Measurements from ENCODE around the gene TROAP. TPM values are rescaled to one million over a fixed set of nuclear protein-coding genes. Genes with fewer than 3 reads are reported as not detected.

The TROAP gene
- total and polyA plus RNA-seq, 2 donors from 2014 or later = 1.0 to 1.5 TPM

DNA sequence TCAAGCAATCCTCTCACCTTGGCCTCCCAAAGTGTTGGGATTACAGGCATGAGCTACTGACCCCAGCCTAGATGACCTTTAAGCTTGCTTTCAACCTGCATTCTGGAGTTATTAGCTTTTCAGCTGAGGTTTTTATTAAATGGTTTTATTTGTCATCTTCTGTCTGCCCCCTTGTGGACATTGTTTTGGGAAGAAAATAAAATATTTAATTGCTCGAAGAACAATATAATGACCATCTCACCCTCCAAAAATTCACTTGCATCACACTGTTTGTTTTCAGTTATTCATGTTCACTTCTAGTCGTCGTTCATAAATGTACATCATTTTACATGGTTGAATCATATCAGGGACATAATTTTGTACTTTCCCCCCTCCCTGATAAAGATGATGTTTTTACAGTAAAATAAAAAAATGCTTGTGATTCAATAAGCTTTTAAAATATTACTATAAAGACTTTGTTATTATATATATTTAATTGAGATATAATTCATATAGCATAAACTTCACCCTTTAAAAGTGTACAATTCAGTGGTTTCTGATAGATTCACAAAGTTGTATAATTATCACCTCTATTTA is 34.1 kb downstream of the TROAP start:
- H3K27me3 ChIP-seq (ENCODE audit: control insufficient read depth, insufficient read depth, low read length) = no peaks in the 10 kb centered on the region
- DNase-seq (peak in 1 of 5 donors; percentile 73), FAIRE-seq (no peak)
- TF ChIP-seq, protein P1, sequence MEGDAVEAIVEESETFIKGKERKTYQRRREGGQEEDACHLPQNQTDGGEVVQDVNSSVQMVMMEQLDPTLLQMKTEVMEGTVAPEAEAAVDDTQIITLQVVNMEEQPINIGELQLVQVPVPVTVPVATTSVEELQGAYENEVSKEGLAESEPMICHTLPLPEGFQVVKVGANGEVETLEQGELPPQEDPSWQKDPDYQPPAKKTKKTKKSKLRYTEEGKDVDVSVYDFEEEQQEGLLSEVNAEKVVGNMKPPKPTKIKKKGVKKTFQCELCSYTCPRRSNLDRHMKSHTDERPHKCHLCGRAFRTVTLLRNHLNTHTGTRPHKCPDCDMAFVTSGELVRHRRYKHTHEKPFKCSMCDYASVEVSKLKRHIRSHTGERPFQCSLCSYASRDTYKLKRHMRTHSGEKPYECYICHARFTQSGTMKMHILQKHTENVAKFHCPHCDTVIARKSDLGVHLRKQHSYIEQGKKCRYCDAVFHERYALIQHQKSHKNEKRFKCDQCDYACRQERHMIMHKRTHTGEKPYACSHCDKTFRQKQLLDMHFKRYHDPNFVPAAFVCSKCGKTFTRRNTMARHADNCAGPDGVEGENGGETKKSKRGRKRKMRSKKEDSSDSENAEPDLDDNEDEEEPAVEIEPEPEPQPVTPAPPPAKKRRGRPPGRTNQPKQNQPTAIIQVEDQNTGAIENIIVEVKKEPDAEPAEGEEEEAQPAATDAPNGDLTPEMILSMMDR (IDR thresholded peaks at IDR 0.05; ENCODE audit: borderline replicate concordance, extremely low read depth, insufficient read depth) = peak; percentile 33
- H3K36me3 ChIP-seq (ENCODE audit: control insufficient read depth in 2 of 3, insufficient read depth in 3 of 3, low read length in 3 of 3) = no peaks in the 10 kb centered on the region
- H3K4me1 ChIP-seq (ENCODE audit: control insufficient read depth in 2 of 3, insufficient read depth in 2 of 3, low read depth in 1 of 3, low read length in 3 of 3) = no peaks in the 10 kb centered on the region
- intact Hi-C loops (cut with DNase I) = loop anchor here (5.0 kb wide), 1 partner anchor 155 kb away; no protein-coding TSS in a partner anchor
- no peak overlapping the region for H3K9ac ChIP-seq (ENCODE audit: low read length in 3 of 3)
- no peaks in the 10 kb centered on the region for H3K9me3 ChIP-seq (ENCODE audit: control insufficient read depth in 2 of 3, insufficient read depth in 1 of 3, low read length in 3 of 3)
- no peak overlapping the region for H3K4me3 ChIP-seq (ENCODE audit: low read length in 3 of 3)
- H3K27ac ChIP-seq (ENCODE audit: low read depth in 2 of 2, low read length in 2 of 2) = no peak overlapping the region

DNA sequence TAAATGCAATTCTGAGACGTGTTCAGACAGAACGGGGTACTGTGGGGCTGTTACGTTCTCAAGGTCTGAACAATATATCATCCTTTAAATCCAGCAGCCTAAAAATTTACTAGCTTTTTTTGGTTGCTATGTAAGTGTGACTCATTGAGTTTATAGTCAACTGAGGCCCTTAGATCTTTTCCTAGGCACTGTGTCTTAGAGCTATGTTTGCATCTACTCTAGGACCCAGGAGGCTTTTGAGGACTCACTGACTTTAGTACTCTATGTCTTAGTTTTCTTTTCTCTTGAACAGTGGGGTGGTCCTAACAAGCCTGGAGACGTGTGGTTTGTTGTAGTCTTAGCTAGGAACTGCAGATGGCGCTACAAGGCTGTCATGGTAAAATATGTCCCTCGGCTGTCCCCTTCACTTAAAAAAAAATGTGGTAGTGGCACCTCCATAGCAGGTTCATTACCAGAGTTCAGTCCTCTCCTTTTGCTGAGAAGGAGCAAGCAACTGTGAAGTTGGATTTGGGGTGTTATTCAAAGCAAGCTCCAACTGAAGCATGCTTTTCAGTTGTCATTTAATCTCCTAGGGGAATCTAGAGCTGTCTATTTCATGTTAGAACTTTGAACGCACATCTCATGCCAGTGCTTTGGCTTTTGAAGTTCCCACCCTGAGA is 35.6 kb downstream of the TROAP start:
- Histone ChIP-seq H3K27me3 (ENCODE audit: control insufficient read depth, insufficient read depth, low read length) (no peaks in the 10 kb centered on the region), H3K27ac (ENCODE audit: low read depth in 2 of 2, low read length in 2 of 2) (no peak overlapping the region), H3K4me1 (ENCODE audit: control insufficient read depth in 2 of 3, insufficient read depth in 2 of 3, low read depth in 1 of 3, low read length in 3 of 3) (no peaks in the 10 kb centered on the region), H3K9me3 (ENCODE audit: control insufficient read depth in 2 of 3, insufficient read depth in 1 of 3, low read length in 3 of 3) (no peaks in the 10 kb centered on the region), H3K36me3 (ENCODE audit: control insufficient read depth in 2 of 3, insufficient read depth in 3 of 3, low read length in 3 of 3) (no peaks in the 10 kb centered on the region), H3K4me3 (ENCODE audit: low read length in 3 of 3) (no peak overlapping the region), H3K9ac (ENCODE audit: low read length in 3 of 3) (no peak overlapping the region)
- TF ChIP-seq, protein P1 (IDR thresholded peaks at IDR 0.05; ENCODE audit: borderline replicate concordance, extremely low read depth, insufficient read depth) = peak; percentile 85
- intact Hi-C loops (cut with DNase I) = loop anchor here (5.0 kb wide), 1 partner anchor 154 kb away; no protein-coding TSS in a partner anchor
- FAIRE-seq (no peak), DNase-seq (peak in 3 of 5 donors; percentile 73 to 91 (median 89))

DNA sequence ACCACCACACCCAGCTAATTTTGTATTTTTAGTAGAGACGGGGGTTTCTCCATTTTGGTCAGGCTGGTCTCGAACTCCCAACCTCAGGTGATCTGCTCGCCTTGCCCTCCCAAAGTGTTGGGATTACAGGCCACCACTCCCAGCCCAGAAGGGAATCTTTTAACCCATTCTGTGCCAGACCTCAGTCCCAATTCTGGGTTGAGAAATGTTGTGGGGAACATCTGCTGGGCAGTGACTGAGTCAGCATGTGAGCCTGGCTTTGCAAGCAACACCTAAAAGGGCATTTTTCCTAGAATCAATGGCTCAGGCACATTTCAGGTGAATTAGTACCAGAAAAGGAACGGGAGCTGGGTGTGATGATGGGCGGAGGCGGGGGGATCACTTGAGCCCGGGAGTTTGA is 36.6 kb downstream of the TROAP start:
- Histone ChIP-seq H3K27ac (ENCODE audit: low read depth in 2 of 2, low read length in 2 of 2) (no peak overlapping the region), H3K27me3 (ENCODE audit: control insufficient read depth, insufficient read depth, low read length) (no peaks in the 10 kb centered on the region), H3K4me1 (ENCODE audit: control insufficient read depth in 2 of 3, insufficient read depth in 2 of 3, low read depth in 1 of 3, low read length in 3 of 3) (no peaks in the 10 kb centered on the region), H3K4me3 (ENCODE audit: low read length in 3 of 3) (no peak overlapping the region), H3K36me3 (ENCODE audit: control insufficient read depth in 2 of 3, insufficient read depth in 3 of 3, low read length in 3 of 3) (no peaks in the 10 kb centered on the region), H3K9me3 (ENCODE audit: control insufficient read depth in 2 of 3, insufficient read depth in 1 of 3, low read length in 3 of 3) (no peaks in the 10 kb centered on the region), H3K9ac (ENCODE audit: low read length in 3 of 3) (no peak overlapping the region)
- DNase-seq (no peak), FAIRE-seq (no peak)
- TF ChIP-seq, protein P1 (IDR thresholded peaks at IDR 0.05; ENCODE audit: borderline replicate concordance, extremely low read depth, insufficient read depth) = no peak
- intact Hi-C loops (cut with DNase I) = loop anchor here (5.0 kb wide), 1 partner anchor 153 kb away; no protein-coding TSS in a partner anchor

All from kidney (tissue), 14 donors.